H1 (cell line): ENCODE measurements around the gene VMO1.

Experiments
- ATF3 ChIP-seq: IDR thresholded peaks from 2 replicates; pipeline ENCODE4 v1.6.1; 2011; ENCODE audit warnings: low read depth, mild to moderate bottlenecking, low read length; ENCODE audit not compliant: insufficient read depth
- BRCA1 ChIP-seq: IDR thresholded peaks from 2 replicates; pipeline ENCODE4 v1.6.1; 2012; ENCODE audit warnings: low read depth, low read length, improper control_type of control experiment
- CREB1 ChIP-seq: IDR thresholded peaks from 2 replicates; pipeline ENCODE4 v1.6.1; 2012; ENCODE audit warnings: inconsistent platforms
- CTCF ChIP-seq, 3 experiments: IDR thresholded peaks; 1 replicate in 2 of 3; 2 replicates in 1 of 3; pipeline versions ENCODE4 v1.5.1 to v1.6.1; 2011; ENCODE audit warnings: low read length in 3 of 3, mild to moderate bottlenecking in 3 of 3, inconsistent platforms in 2 of 3, low read depth in 1 of 3, moderate library complexity in 1 of 3; ENCODE audit not compliant: insufficient read depth in 1 of 3; ENCODE audit errors: control extremely low read depth in 1 of 3
- EZH2 ChIP-seq: fragments of 200-600 bp; sonication (generic); IDR thresholded peaks from 2 replicates; pipeline ENCODE4 v1.7.1; 2012; ENCODE audit warnings: low read depth, mild to moderate bottlenecking, moderate library complexity, low read length, inconsistent platforms; ENCODE audit not compliant: severe bottlenecking
- FOSL1 ChIP-seq: IDR thresholded peaks from 2 replicates; pipeline ENCODE4 v1.6.1; 2011; ENCODE audit warnings: mild to moderate bottlenecking, low read depth, low read length, moderate library complexity; ENCODE audit not compliant: insufficient read depth
- GTF2F1 ChIP-seq: IDR thresholded peaks from 2 replicates; pipeline ENCODE4 v1.6.1; 2012; ENCODE audit warnings: low read depth, low read length, improper control_type of control experiment, borderline replicate concordance
- HDAC6 ChIP-seq: IDR thresholded peaks from one replicate; pipeline ENCODE4 v1.7.1; 2012; ENCODE audit warnings: low read depth, mild to moderate bottlenecking, inconsistent platforms, low read length, moderate library complexity
- JUND ChIP-seq: IDR thresholded peaks from 2 replicates; pipeline ENCODE4 v1.6.1; 2011; ENCODE audit warnings: mild to moderate bottlenecking, improper control_type of control experiment, low read length
- PHF8 ChIP-seq: fragments of 200-600 bp; sonication (generic); conservative IDR thresholded peaks from 2 replicates; pipeline ENCODE4 v1.7.1; 2012; ENCODE audit warnings: low read depth, mild to moderate bottlenecking, inconsistent platforms, low read length, moderate library complexity
- RAD21 ChIP-seq, 2 experiments: IDR thresholded peaks in 1 of 2; conservative IDR thresholded peaks in 1 of 2; 2 replicates each; pipeline ENCODE4 v1.6.1; 2011; ENCODE audit warnings: low read depth in 2 of 2, low read length in 2 of 2, improper control_type of control experiment in 1 of 2, inconsistent platforms in 1 of 2, mild to moderate bottlenecking in 1 of 2, moderate library complexity in 1 of 2
- RBBP5 ChIP-seq: IDR thresholded peaks from 2 replicates; pipeline ENCODE4 v1.7.1; 2012; ENCODE audit warnings: low read depth, mild to moderate bottlenecking, inconsistent platforms, low read length, moderate library complexity, borderline replicate concordance
- SP2 ChIP-seq: IDR thresholded peaks from 2 replicates; pipeline ENCODE4 v1.6.1; 2012; ENCODE audit warnings: mild to moderate bottlenecking, low read length, inconsistent platforms
- SUZ12 ChIP-seq: fragments of 200-600 bp; sonication (generic); IDR thresholded peaks from 2 replicates; pipeline ENCODE4 v1.6.1; 2012; ENCODE audit warnings: mild to moderate bottlenecking, inconsistent platforms, low read length, moderate library complexity, mixed read lengths

GRCh38 chr17:4748686-4749085 is 37.5 kb downstream of the VMO1 start:
- TF ChIP-seq SP2, result no peak
- TF ChIP-seq CTCF (IDR thresholded peaks at IDR 0.05; ENCODE audit: control extremely low read depth in 1 of 3, insufficient read depth in 1 of 3, low read depth in 1 of 3, low read length in 3 of 3), result no peak
- no peak for TF ChIP-seq RBBP5
- no peak for TF ChIP-seq JUND
- TF ChIP-seq PHF8, result no peak
- no peak for TF ChIP-seq EZH2
- no peak for TF ChIP-seq ATF3
- no peak for TF ChIP-seq GTF2F1
- no peak for TF ChIP-seq HDAC6
- TF ChIP-seq FOSL1, result no peak
- TF ChIP-seq SUZ12, result no peak
- no peak for TF ChIP-seq RAD21 (IDR thresholded peaks at IDR 0.05 in 1 of 2, conservative IDR thresholded peaks at IDR 0.05 in 1 of 2; ENCODE audit: low read depth in 2 of 2, low read length in 2 of 2)
- no peak for TF ChIP-seq CREB1
- no peak for TF ChIP-seq BRCA1
